HuH-7 (cell line): Measurements from ENCODE around the gene C5orf52.
A peak's percentile ranks its signal among the peaks of the same experiment; 100 is the strongest.
"Not testable (repeated sequence)": the region's sequence is repeated elsewhere in the genome, so short reads cannot be mapped to it uniquely, and the experiment has no call there.

Source experiments
- DNase-seq: peaks from one replicate; pipeline ENCODE4 v3.0.0; 2011; ENCODE audit warnings: low spot score

The C5orf52 gene

DNA sequence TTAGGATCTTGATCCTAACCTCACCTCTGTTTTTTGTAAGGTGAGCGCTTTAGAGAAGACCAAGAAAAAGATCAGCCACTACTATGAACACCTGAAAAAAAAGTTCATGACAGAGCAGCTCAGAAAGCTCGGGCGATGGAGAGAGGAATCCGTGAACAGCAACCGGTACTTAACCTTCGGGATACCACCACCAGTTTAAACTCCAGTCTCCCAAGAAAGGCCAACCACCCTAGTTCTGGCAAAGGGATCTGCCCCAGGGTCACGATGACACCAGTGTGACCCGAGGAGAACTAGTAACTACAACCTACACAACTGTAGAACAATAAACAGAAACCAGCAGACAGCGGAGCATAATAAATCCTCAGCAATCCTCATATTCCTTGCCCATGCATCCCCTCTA lies 8.5 kb downstream of the C5orf52 start:
- no peak for DNase-seq

DNA sequence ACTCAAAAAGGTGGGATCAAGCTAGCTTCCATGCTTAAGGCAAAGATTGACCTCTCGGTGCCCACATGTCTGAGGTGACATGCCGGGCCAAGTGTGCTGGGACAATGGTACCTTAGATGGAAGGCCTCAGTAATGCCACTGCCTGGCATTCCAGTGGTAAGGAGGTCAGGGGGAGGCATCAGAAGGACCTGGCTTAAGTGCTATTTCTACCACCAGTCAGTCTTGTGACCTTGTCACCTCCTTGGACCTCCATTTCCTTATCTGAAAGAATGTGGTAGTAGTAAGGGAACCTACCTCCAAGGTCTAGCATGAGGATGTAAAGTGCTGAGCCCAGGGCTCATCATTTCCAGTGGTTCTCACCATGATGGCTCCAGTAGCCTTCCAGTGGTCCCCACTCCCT lies 8.9 kb downstream of the C5orf52 start:
- DNase-seq, result no peak

DNA sequence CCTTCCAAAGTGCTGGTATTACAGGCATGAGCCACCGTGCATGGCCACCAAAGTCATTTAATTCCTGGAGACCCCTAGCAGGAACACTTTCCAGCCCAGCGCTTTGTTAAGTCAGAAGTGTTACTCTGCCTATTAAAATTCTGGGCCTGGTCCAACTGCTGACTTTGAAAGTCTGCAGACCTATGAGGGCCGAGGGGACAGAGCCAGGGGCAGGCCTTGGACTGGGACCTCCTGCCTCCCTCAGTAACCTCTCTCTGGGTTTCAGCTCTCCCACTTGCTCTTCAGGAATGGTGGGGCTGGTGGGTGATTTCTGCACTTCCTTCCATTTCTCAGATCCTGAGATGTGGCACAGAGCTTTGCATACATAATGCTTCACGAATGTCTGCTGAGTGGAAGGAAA lies 9.7 kb downstream of the C5orf52 start:
- DNase-seq, result no peak

DNA sequence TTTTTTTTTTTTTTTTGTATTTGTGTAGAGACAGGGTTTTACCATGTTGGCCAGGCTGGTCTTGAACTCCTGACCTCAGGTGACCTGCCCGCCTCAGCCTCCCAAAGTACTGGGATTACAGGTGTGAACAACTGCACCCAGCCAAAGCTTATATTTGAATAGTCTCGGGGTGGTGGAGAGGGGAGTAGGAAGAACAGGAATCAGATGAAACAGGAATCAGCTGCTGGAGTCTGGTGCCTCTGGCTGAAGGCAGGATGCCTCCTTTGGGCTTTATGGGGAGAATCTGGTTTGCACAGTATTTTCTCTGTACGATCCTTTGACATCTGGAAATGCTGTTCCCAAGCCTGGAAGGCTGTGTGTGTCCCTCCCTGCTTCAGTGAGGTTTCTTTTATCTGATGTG lies 10.9 kb downstream of the C5orf52 start:
- no peak for DNase-seq

DNA sequence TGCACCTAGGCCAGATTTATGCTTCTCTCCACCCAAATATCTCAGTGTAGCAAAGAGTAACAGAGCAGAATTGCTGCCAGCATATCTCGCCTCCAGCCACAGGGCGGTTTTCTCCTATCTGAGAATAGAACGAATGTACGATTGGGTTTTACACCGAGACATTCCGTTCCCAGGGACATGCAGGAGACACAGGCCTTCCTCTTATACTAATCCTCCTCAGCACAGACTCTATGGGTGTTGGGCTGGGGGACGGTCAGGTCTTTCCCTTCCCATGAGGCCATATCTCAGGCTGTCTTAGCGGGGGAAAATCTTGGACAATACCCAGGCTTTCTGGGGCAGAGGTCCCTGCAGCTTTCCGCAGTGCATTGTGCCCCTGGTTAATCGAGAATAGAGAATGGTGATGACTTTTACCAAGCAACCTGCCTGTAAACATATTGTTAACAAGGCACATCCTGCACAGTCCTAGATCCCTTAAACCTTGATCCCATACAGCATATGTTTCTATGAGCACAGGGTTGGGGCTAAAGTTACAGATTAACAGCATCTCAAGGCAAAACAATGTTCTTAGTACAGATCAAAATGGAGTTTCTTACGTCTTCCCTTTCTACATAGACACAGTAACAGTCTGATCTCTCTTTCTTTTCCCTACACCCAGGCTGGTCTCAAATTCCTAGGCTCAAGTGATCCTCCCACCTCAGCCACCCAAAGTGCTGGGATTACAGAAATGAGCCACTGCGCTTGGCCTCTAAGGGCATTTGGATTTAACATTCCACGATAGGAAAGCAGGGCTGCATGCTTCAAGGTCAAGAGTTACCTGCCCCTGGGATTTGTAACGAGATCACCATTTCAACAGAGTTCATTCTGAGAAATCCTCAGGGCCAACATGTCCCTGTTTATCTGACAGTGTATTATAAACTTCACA lies 15.2 kb downstream of the C5orf52 start:
- not testable (repeated sequence) for DNase-seq

DNA sequence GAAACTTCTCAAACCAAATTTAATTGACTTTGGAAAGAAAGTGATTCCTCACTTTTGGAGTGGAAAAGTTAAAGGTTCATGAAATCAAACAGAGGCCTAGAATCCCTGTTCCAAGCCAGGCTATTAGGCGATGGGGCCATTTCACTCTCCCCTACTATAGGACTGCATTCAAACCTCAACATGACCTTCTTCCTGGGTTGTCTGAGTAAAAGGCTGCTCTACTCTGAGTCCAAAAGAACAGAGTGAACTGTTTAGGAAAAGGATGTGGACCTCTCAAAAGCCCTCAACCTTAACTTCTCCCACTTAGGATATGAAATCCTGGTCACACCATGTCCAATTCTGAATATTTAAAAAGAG lies 15.8 kb downstream of the C5orf52 start:
- no peak for DNase-seq

DNA sequence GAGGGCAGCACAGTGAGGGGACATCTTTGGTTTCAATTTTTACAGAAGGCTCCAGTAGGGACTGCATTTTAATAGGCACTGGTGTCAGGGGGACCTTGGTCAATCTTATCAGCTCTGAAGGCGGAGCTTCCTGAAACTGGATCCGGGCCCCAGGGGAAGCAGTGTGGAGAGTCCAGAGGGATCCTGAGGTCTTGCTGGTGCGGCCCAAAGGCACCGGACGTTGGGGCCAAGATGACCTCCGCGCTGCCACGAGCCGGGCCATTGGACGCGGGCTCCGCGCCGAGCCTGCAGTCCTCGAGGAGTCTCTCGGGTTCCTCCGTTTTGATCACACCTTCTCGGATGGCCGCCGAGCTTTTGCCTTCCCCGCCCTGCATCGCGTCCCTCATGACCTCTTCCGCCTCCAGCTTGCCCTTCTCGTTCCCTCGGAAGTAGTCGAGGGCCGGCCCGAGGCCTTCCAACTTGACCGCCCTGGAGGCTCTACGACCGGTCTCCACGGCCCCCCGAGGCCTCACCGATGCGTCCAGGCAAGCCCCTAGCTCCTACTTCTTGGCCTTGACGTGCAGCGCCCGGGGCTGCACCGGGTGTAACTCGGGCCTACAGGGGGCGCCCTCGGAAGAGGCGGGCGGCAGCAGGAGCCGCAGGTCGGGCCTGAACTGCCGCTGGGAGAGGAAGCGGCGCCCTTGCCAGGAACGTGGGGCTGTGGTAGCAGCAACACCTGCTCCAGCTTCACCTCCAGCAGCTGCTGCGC lies 18.8 kb downstream of the C5orf52 start:
- DNase-seq, result no peak

DNA sequence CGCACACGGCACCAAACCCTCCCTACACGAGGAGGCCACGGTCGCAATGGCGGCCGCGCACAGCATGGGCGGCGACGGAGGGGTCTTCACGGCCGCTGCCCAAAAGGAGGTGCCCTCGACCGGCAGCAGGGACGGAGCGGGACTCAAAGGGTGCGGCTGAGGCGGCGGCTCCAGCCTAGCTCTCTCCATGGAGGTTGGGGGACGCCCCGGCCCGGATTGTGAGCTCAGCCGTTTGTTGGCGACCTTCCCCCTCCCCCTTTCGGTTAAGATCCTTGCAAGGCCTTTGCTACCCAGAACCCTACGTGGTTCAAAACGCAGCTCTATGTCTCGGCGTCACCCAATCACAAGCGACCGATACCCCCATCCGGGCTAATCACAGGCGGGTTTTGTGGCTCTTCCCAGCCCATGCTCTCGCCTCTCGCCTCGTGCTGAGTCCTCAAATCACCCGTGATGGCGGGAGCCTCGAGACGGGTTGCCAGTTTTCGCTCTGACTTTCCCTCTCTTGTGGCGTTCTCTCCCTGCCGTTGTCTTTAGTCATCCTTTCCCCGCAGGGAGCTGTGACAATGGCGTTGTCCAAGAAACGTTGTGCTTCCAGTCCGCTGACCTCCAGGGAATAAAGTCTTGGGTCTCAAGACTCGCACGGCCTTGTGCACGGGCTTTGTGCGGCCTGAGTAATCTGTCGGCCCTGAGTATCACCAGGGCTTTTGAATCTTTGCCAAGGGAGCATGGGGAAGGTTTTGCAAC lies 19.5 kb downstream of the C5orf52 start:
- no peak for DNase-seq

DNA sequence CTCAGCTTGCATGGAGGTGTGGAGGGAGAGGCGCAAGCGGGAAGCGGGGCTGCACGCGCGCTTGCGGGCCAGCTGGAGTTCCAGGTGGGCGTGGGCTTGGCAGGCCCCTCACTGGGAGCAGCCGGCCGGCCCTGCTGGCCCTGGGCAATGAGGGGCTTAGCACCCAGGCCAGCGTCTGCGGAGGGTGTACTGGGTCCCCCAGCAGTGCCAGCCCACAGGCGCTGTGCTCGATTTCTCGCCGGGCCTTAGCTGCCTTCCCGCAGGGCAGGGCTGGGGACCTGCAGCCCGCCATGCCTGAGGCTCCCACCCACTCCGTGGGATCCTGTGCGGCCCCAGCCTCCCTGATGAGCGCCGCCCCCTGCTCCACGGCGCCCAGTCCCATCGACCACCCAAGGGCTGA lies 22.5 kb downstream of the C5orf52 start:
- not testable (repeated sequence) for DNase-seq

DNA sequence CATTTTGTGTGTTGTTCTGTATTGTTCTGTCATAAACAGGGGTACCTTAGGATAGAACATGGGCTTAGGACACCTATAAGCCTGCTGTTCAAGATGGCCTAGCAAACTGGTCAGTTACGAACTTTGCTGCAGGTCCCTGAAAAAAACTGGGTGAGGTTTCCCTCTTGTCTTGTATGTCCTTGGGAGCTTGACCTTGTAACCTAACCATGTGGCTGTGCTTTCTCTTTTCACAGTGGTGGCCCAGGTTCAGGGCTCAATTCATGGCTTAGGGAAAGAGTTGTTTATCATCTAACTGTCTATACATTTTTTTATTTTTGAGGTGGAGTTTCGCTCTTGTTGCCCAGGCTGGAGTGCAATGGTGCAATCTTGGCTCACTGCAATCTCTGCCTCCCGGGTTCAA lies 24.8 kb downstream of the C5orf52 start:
- not testable (repeated sequence) for DNase-seq

DNA sequence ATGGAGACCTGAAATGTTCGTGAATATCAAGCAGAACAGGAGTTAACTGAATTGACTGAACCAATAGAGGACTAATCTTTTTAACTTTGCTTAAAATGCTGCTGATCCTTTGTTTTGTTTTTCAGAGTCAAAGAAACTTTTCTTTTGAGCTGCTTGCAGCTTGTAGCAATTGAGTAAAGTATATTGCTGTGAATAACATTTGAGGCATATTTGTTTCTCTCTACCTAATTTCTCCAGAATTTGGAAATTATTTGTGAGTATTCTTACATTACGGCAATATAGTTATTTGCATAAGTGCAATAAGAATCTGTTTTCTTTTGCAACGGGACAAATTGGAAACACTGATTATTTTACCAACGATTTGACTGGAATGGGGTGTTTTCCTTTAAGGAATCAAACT lies 27.3 kb downstream of the C5orf52 start:
- DNase-seq, result not testable (repeated sequence)

DNA sequence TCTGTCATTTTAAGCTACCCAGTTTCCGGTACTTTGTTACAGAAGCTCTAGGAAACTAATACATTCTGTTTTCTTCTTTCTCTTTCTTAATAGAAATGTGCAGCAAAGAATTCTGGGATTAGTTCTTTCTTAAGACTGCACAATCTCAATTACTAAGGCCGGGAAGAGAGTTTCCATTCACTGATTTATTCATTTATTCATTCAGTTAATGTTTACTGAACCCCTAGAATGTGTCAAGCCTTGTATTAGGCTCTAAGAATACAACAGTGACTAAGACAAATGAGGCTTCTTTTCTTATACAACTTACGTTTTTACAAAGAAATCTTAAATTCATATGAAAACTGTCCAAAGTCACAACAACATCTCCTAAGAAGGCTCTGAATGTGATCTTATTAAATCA lies 32.4 kb downstream of the C5orf52 start:
- no peak for DNase-seq

DNA sequence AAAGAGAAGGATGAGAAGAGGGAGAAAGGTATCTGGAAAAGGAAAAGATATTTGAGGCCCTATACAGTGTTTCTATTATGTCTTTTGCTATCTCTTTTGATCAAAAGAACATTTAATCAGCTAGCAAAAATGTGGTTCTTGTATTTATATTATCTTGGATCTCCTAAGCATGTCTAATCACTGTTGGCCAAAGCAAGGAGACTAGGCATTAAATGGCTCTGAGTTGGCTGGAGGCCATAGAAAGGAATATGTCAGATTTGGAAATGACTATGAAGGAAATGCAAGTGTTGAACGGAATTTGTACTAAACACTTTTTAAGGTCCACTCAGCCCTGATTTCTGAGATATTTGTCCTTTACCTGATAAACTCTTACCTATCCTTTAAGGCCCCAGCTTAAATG lies 37.5 kb downstream of the C5orf52 start:
- DNase-seq, result no peak

DNA sequence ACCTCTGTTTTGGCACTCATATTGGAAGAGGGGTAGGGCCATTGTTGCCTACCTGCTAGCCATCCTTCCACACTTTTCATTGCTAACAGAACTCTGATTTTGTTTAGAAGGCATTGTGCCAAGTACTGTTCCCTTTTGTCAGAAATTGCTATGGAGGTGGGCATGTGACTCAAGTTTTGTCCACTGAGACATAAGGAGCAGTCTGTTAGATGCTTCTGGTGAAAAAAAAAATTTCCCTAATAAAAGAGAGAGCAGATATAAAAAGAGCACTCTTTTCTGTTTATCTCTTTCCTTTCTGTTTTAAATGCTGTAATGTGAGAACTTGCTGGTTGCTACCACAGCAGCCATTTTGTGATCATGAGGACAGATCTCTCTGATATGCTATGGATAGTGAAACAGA lies 38.0 kb downstream of the C5orf52 start:
- DNase-seq, result no peak

DNA sequence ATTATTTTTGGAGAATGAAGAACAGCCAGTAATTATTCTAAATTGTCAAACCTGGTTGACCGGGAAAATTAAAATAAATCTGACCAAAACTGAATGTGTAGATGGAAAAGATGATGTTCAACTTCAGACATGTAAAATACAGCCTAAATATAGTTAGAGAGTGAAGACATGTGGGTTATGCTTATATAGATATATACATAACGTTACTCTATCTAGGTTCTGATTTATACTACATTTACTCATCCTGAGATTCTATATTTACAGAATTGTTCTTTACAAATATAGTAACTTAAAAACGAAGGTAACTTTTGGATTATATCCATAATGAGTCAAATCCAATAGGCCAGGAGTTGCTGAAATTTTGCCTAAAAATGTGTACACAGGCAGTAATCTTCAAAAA lies 39.1 kb downstream of the C5orf52 start:
- DNase-seq, result no peak

DNA sequence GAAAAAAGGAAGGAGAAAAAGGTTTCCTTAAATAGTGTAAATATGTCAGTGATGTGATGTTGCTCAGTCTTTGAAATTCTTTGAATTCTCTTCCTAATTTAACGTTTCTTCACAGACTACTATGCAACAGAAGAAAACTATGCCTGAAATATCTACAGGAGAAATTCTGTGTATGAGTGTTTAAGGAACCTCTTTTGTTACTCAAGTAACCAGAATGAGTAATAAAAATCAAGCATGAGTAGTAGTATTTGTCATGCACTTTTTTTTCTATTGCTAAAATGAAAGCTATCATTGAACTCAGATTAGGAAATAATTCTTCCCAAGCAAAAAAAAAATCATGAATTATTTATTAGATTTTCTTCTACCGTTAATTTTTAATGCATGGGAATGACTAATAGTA lies 39.5 kb downstream of the C5orf52 start:
- DNase-seq, result no peak

DNA sequence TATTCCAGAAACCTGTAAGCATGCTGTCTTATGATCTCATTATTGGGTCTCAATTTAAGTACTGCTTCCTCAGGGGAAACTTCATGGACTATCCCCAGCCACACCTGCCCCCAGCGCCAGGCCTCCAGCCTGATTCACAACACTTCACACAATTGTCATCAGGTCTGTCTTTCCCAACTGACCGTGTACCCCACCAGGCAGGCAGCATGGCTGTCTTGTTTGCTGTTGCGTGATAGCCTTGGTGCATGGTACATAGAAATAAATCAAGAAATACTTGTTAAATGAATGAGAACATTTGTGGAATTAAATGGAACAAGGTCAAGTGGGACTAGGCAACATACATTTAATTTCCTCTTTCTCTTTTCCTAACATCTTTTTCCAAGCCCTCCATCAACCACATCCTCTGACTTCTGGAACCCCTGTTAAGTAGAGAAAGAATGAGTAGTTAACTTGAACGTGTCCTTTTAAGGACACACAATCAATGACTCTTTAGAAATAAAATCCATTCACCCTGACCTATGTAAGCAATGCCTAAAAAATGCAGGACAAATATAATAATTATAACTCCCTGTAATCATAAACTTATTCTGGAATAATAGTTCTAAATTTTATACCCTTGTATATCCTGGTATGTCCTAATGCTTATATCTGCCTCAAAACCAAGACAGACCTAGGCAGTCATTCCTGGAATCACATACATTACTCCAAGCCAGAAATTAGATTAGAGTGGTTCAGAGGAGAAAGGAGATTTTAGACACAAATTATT lies 42.7 kb downstream of the C5orf52 start:
- DNase-seq, result no peak

DNA sequence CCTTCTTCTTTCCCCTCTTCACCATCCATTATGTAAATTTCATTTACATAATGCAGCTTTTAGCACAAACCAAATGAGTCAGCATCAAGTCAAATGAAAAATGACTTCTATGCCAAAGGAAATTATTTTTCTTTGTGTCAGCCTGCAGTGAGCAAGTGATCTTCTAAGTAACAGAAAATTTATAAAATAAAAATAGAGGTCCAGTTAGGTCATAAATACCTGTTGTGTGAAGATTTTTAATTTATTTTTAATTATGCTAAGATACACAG lies 43.2 kb downstream of the C5orf52 start:
- DNase-seq, result no peak

DNA sequence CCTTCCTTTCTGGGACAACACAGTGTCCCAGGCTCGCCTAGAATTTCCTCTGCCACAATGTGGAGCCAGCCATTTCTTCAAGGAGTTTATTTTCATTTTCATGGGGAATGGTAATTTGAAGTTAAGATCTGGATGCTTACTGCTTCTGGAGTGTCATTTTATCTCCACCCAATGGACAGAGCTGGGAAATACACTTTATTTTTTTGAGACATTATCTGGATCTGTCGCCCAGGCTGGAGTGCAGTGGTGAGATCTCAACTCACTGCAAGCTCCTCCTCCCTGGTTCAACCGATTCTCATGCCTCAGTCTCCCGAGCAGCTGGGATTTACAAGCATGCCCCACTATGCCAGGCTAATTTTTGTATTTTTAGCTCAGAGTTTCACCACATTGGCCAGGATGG lies 47.2 kb downstream of the C5orf52 start:
- peak; percentile 16 for DNase-seq

DNA sequence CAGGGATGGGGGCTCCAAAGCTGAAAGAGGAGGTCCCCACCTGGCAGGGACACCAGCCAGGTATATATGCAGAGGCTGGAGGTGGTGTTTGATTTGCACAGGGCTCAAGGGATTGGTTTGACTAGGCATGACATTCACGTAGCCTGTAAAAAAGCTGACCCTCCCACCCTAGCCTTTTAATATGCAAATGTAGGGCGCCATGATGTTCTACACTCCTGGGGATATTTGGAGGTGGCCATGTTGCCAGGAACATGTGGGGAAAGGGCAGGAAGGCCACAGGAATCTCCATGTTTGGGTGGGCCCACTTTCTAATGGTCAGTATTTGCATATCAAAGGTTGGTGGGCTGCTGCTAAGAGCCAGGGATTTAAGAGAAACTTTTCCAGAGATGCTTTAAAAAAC lies 47.9 kb downstream of the C5orf52 start:
- no peak for DNase-seq

DNA sequence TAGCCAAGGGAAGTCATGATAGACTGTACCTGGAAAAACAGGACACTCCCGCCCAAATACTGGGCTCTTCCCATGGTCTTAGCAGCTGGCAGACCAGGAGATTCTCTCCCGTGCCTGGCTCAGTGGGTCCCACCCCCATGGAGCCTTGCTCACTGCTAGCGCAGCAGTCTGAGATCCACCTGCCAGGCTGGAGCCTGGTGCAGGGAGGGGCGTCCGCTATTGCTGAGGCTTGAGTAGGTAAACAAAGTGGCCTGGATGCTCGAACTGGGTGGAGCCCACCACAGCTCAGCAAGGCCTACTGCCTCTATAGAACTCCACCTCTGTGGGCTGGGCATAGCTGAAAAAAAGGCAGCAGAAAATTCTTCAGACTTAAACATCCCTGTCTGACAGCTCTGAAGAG lies 49.8 kb downstream of the C5orf52 start:
- no peak for DNase-seq

DNA sequence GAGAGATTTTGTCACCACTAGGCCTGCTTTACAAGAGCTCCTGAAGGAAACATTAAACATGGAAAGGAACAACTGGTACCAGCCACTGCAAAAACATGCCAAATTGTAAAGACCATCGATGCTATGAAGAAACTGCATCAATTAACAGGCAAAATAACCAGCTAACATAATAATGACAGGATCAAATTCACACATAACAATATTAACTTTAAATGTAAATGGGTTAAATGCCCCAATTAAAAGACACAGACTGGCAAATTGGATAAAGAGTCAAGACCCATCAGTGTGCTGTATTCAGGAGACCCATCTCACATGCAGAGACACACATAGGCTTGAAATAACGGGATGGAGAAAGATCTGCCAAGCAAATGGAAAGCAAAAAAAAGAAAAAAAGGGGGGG lies 51.6 kb downstream of the C5orf52 start:
- not testable (repeated sequence) for DNase-seq
